Measurements from ENCODE around the gene PIP5K1A. TPM values are rescaled to one million over a fixed set of nuclear protein-coding genes. Genes with fewer than 3 reads are reported as not detected.
A peak's percentile ranks its signal among the peaks of the same experiment; 100 is the strongest.

Gene PIP5K1A
- total and polyA plus RNA-seq, 9 of the 15 experiments (the other 6 are each of a cell fraction or from before 2014, with no cell fraction given) = 1.9 to 42.4 (median 18.8) TPM

DNA sequence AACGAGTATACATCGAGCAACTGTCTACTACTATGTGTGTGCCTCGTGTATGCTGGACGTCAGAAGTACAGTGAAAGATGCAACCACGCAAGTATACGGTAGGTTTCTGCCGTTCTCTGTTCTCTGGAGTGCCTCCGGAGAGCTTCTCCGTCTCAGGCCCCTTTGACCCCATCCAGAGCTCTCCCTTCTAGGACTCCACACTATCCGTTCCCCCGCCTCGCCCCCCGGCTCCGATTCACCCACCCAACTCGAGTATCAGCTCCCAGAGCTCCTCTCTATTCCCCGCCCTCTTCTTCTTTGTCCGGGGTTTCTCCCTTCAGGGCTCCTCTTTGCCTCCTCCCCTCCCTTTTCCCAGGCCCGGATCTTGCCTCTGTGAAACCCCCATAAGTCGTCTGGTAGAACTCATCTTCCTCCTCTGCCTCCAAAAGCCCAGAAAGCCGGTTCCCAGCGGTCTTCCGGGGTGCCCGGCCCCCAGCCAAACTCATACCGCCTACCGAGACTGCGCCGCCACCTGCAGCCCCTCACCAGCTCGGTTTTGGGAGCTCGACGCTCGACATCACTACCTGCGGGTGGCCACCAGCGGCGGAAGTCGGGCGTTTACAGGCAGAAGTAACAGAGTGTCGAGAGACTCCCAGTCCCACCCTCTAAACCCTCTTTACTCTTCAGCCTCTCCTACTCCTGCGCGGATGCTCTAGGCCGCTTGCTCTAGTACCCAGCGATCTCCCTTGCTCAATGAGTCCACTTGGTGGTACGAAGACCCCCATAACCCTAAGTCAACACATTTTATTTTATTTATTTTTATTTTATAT, 8.5 kb upstream of the PIP5K1A start, which contains the start of gene VPS72 (continued):
- TF ChIP-seq HDAC1 (IDR thresholded peaks at IDR 0.05) (peak in 1 of 2 experiments; percentile 67; a peak in 2 of 4 replicates), NFE2 (IDR thresholded peaks at IDR 0.05; ENCODE audit: low read depth) (no peak; the same call in 1 of the 2 replicates), FOXK2 (conservative IDR thresholded peaks at IDR 0.05 in 1 of 2, IDR thresholded peaks at IDR 0.05 in 1 of 2; ENCODE audit: low read depth in 2 of 2) (peak; percentile 53 to 77; a peak in 2 of 4 replicates), FIP1L1 (IDR thresholded peaks at IDR 0.05; ENCODE audit: low read depth, low read length, poor library complexity, severe bottlenecking) (no peak), GATA2 (CRISPR knock-in tag; IDR thresholded peaks at IDR 0.05) (no peak), NR2C1 (IDR thresholded peaks at IDR 0.05) (no peak; the same call in 1 of the 2 replicates), NR2C1 (tag; IDR thresholded peaks at IDR 0.05) (peak; percentile 40; the same call in 1 of the 2 replicates), ZNF584 (CRISPR knock-in tag; IDR thresholded peaks at IDR 0.05; ENCODE audit: low read depth) (no peak), ZNF165 (CRISPR knock-in tag; IDR thresholded peaks at IDR 0.05; ENCODE audit: borderline replicate concordance) (no peak), ZNF23 (CRISPR knock-in tag; IDR thresholded peaks at IDR 0.05) (no peak), ZKSCAN3 (CRISPR knock-in tag; IDR thresholded peaks at IDR 0.05) (no peak), LARP7 (IDR thresholded peaks at IDR 0.05) (no peak), BRCA1 (IDR thresholded peaks at IDR 0.05) (no peak), BRCA1 (CRISPR knock-in tag; IDR thresholded peaks at IDR 0.05) (no peak)
- TF ChIP-seq, protein P1, sequence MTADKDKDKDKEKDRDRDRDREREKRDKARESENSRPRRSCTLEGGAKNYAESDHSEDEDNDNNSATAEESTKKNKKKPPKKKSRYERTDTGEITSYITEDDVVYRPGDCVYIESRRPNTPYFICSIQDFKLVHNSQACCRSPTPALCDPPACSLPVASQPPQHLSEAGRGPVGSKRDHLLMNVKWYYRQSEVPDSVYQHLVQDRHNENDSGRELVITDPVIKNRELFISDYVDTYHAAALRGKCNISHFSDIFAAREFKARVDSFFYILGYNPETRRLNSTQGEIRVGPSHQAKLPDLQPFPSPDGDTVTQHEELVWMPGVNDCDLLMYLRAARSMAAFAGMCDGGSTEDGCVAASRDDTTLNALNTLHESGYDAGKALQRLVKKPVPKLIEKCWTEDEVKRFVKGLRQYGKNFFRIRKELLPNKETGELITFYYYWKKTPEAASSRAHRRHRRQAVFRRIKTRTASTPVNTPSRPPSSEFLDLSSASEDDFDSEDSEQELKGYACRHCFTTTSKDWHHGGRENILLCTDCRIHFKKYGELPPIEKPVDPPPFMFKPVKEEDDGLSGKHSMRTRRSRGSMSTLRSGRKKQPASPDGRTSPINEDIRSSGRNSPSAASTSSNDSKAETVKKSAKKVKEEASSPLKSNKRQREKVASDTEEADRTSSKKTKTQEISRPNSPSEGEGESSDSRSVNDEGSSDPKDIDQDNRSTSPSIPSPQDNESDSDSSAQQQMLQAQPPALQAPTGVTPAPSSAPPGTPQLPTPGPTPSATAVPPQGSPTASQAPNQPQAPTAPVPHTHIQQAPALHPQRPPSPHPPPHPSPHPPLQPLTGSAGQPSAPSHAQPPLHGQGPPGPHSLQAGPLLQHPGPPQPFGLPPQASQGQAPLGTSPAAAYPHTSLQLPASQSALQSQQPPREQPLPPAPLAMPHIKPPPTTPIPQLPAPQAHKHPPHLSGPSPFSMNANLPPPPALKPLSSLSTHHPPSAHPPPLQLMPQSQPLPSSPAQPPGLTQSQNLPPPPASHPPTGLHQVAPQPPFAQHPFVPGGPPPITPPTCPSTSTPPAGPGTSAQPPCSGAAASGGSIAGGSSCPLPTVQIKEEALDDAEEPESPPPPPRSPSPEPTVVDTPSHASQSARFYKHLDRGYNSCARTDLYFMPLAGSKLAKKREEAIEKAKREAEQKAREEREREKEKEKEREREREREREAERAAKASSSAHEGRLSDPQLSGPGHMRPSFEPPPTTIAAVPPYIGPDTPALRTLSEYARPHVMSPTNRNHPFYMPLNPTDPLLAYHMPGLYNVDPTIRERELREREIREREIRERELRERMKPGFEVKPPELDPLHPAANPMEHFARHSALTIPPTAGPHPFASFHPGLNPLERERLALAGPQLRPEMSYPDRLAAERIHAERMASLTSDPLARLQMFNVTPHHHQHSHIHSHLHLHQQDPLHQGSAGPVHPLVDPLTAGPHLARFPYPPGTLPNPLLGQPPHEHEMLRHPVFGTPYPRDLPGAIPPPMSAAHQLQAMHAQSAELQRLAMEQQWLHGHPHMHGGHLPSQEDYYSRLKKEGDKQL (CRISPR knock-in tag; IDR thresholded peaks at IDR 0.05; ENCODE audit: borderline replicate concordance) = no peak
- TF ChIP-seq, protein P2, sequence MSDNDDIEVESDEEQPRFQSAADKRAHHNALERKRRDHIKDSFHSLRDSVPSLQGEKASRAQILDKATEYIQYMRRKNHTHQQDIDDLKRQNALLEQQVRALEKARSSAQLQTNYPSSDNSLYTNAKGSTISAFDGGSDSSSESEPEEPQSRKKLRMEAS (CRISPR knock-in tag; IDR thresholded peaks at IDR 0.05) = no peak
- TF ChIP-seq, protein P3, sequence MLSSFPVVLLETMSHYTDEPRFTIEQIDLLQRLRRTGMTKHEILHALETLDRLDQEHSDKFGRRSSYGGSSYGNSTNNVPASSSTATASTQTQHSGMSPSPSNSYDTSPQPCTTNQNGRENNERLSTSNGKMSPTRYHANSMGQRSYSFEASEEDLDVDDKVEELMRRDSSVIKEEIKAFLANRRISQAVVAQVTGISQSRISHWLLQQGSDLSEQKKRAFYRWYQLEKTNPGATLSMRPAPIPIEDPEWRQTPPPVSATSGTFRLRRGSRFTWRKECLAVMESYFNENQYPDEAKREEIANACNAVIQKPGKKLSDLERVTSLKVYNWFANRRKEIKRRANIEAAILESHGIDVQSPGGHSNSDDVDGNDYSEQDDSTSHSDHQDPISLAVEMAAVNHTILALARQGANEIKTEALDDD (IDR thresholded peaks at IDR 0.05) = no peak
- TF ChIP-seq, protein P4, sequence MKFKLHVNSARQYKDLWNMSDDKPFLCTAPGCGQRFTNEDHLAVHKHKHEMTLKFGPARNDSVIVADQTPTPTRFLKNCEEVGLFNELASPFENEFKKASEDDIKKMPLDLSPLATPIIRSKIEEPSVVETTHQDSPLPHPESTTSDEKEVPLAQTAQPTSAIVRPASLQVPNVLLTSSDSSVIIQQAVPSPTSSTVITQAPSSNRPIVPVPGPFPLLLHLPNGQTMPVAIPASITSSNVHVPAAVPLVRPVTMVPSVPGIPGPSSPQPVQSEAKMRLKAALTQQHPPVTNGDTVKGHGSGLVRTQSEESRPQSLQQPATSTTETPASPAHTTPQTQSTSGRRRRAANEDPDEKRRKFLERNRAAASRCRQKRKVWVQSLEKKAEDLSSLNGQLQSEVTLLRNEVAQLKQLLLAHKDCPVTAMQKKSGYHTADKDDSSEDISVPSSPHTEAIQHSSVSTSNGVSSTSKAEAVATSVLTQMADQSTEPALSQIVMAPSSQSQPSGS (CRISPR knock-in tag; IDR thresholded peaks at IDR 0.05) = no peak
- TF ChIP-seq, protein P5, sequence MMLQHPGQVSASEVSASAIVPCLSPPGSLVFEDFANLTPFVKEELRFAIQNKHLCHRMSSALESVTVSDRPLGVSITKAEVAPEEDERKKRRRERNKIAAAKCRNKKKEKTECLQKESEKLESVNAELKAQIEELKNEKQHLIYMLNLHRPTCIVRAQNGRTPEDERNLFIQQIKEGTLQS (IDR thresholded peaks at IDR 0.05) = no peak
- TF ChIP-seq, protein P5 (CRISPR knock-in tag; conservative IDR thresholded peaks at IDR 0.05) = no peak; the same call in 1 of the 2 replicates

Measured in K562 (cell line).